Eye (tissue), 1 donor: ENCODE measurements around the gene BDKRB2.
A peak's percentile ranks its signal among the peaks of the same experiment; 100 is the strongest.

Source experiments
- DNase-seq: peaks from one replicate; pipeline ENCODE4 v3.0.0-alpha.2; 2015

The BDKRB2 gene

GRCh38 chr14:96272777-96273473 lies 68.3 kb downstream of the BDKRB2 start:
- no peak for DNase-seq

GRCh38 chr14:96273629-96274028 lies 69.0 kb downstream of the BDKRB2 start:
- no peak for DNase-seq

- no peak for DNase-seq
Measured at GRCh38 chr14:96274122-96274521, 69.5 kb downstream of the BDKRB2 start.

GRCh38 chr14:96274543-96274942 lies 69.9 kb downstream of the BDKRB2 start:
- DNase-seq = peak; percentile 67

- peak; percentile 86 for DNase-seq
Measured at GRCh38 chr14:96275177-96276112, 70.8 kb downstream of the BDKRB2 start.

- no peak for DNase-seq
Measured at GRCh38 chr14:96277890-96278289, 73.3 kb downstream of the BDKRB2 start.

GRCh38 chr14:96279564-96279963 lies 74.9 kb downstream of the BDKRB2 start:
- DNase-seq = no peak

- DNase-seq = no peak
Measured at GRCh38 chr14:96280104-96280503, 75.5 kb downstream of the BDKRB2 start.

GRCh38 chr14:96281486-96281885 lies 76.8 kb downstream of the BDKRB2 start:
- no peak for DNase-seq

GRCh38 chr14:96284008-96284407 lies 79.4 kb downstream of the BDKRB2 start:
- no peak for DNase-seq

GRCh38 chr14:96284430-96284829 lies 79.8 kb downstream of the BDKRB2 start:
- DNase-seq = no peak

- DNase-seq = no peak
Measured at GRCh38 chr14:96285667-96286066, 81.0 kb downstream of the BDKRB2 start.

- DNase-seq = no peak
Measured at GRCh38 chr14:96286251-96286650, 81.6 kb downstream of the BDKRB2 start.

GRCh38 chr14:96287856-96288255 lies 83.2 kb downstream of the BDKRB2 start:
- no peak for DNase-seq
